GM21528 (cell line): ENCODE data around the gene NIBAN1.
A peak's percentile ranks its signal among the peaks of the same experiment; 100 is the strongest.

Experiments used
- ATAC-seq: cut with Tn5 transposase; IDR thresholded peaks from one replicate; pipeline ENCODE4 v1.9.1; 2021; ENCODE audit warnings: mild to moderate bottlenecking, moderate library complexity; ENCODE audit not compliant: unreplicated experiment, low FRiP score

Gene NIBAN1

DNA sequence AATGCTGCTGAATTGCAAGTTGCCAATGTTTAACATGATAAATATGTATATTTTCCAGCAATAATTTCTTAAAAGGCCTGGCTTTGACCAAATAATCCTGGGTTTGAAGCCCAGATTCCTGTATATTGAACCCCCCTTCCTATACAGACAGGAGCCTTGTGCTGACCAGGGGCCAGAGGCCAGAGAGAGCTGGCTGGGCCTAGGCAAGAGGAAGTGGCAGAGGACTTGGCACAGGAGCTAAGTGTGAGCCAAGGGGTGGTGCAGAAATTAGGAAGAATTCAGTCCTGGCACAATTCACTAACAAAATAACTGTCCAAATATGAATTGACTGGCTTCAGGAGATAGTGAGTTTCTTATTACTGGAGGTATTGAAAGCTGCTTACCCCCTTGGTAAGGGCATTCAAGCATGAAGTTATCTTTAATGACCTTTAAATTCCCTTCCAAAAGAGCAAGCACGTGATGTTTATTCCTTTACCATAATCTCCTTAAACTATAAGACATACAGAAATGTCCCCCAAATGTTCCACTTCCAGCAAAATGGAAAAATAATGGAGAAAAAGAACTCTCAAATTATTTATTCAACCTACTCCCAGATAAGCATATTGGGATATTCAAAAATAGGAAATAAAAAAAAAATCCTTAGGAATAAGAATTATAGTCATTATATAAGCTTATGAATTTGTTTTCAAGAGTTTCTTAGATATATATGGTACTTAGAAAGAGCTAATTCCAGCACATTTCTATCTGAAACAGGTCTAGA lies 26.6 kb downstream of the NIBAN1 start:
- no peak for ATAC-seq

DNA sequence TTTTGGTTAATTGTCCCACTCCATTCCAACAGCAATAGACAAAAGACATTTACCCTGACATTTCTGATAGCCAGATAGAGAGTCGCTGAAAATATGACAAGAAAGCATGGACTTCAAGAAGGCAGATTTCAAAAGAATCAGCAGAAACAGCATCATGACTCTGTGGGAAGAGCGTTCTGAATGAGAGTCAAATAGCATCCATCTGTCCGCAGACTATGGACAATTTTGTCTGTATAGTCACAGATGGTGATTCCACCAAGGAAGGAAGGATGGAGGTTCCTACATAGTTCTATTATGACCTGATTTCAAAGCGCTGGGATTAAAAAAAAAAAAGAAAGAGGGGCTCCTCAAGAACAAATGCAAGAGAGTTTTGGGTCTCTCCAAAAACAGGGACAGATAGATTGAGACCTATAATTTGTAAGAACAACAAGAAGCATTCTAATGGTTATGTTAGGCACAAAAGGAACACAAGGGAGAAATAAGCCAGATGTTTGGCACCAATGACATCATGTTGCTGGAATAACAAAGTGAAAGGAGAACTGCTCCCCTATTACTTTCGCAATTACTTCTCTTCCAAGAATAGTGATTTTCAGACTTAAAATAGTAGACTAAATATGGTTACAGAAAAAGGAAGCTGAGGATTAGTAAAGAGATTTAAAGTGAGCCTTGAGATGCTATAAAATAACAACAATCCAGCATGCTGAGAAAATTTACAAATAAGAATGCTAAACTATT lies 28.5 kb downstream of the NIBAN1 start:
- no peak for ATAC-seq

DNA sequence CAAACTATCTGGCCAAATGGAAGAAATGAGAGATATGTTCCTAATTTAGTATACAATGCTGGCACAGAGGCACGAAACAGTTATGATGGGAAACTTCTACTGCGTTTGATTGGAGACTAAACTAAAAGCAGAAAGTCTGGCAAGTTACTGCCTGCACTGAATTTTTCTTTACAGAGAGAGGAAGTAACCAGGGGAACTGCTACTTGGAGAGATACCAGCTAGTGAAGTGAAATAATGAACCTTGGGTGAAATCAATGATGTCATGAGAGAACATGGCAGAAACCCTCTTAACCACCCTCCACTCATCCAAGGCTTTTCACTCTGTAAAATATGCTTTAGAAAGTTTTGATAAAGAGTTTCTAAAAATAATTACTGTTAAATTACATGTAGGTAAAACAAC lies 29.3 kb downstream of the NIBAN1 start:
- ATAC-seq: peak; percentile 58

DNA sequence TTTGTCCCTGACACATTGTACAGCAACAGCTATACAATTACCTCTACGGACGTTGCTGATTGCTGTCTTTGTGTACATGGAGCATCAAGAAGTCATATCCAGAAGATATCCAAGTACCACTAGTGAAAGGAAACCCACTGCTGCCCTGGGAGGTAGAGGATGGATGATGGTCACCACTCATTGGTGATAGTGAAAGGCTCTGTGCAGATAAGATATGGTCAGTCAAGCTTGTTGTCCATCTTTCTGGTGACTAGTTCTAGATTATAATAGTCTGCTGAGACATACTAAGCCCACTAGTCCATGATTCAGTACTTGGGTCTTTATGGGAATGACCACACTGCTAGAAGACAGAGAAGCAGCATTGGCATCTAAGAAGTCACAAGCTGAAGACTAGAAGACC lies 30.3 kb downstream of the NIBAN1 start:
- no peak for ATAC-seq

DNA sequence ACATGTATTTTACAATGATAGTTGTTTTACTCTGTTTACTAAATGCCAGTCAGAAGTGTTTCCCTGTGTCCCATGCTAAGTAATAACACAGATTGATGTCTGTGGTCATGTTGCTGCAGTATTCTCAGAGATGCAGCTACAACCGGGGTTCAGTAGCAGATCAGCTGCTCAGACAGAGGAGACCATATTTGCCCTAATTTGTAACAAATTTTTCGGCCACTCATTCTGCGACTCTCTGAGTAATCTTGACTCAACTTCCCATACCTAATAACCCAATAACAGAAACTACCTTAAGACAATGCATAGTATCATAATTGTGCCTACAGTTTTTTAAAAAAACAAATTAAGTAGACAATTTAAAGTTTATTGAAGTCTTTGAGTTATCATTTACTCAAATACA lies 32.6 kb downstream of the NIBAN1 start:
- ATAC-seq: peak; percentile 57

DNA sequence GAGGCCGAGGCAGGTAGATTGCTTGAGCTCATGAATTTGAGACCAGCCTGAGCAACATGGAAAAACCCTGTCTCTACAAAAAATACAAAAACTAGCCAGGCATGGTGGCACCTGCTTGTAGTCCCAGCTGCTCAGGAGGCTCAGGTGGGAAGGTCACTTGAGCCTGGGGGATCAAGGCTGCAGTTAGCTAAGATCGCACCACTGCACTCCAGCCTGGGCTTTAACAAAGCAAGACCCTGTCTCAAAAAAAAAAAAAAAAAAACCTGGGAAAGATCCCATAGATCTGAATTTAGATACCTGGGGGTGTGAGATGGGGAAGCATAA lies 32.9 kb downstream of the NIBAN1 start:
- peak; percentile 19 for ATAC-seq

DNA sequence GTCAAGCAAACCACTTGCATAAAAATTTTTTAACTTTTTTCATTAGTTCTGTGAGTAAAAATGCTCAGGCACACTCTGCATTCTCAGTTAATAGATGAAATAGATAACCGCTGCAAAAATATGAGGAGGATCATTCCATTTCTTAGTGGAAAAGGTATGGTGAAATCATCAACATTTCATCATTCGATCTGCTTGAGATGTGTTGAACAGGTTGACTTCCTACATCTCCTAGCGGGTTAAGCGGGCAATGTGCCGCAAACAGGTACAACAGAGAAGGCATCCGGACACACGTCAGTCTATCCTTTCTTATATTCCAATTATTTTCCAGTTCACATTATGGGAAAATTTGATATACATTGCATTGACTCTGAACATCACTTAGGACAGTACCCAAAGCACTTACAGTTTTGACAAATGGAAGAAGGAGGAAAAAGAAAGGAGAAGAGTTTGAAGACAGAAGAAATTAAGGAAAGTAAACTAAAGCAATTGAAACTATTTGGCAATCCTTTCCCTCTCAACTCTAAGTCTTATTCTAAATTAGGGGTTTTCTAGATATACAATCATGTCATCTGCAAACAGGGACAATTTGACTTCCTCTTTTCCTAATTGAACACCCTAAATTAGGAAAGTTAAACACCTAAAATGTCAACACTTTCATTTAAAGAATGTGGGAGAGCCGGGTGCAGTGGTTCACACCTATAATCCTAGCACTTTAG lies 33.5 kb downstream of the NIBAN1 start:
- ATAC-seq: no peak

DNA sequence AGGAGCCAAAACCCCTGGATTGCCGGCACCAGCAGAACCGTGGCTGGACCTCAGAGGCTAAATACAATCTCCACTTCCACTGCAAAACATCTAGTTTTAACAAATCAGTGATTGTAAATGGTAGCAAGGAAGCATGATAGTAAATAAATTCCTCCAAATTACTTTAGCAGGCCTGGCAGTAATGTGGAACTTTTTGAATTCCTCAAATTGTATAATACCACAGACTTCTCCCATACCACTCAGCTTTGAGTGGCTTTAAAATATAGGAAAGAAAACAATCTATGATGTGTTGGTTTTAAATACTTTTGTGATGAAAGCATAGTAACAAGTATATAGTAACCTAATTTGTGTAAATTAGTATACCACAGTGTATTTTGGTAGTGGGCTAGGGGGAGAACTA lies 34.1 kb downstream of the NIBAN1 start:
- ATAC-seq: no peak

DNA sequence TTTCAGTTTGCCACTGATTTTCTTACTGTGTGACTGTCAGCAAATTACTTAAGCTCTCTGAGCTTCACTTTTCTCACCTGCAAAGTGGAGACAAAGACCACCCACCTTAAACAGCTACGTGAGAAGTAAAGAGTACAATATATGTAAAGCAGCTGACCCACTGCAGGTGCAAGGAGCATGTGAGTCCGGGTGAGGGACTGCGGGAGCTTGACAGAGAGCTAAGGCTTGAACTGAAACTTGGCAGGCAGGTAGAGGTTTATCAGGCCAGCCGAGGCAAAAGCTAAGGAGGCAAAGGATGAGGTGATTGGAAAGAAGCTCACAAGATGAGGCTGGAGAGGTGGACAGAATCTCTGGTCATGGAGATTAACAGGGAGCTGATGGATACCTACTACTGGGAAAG lies 36.6 kb downstream of the NIBAN1 start:
- ATAC-seq: no peak

DNA sequence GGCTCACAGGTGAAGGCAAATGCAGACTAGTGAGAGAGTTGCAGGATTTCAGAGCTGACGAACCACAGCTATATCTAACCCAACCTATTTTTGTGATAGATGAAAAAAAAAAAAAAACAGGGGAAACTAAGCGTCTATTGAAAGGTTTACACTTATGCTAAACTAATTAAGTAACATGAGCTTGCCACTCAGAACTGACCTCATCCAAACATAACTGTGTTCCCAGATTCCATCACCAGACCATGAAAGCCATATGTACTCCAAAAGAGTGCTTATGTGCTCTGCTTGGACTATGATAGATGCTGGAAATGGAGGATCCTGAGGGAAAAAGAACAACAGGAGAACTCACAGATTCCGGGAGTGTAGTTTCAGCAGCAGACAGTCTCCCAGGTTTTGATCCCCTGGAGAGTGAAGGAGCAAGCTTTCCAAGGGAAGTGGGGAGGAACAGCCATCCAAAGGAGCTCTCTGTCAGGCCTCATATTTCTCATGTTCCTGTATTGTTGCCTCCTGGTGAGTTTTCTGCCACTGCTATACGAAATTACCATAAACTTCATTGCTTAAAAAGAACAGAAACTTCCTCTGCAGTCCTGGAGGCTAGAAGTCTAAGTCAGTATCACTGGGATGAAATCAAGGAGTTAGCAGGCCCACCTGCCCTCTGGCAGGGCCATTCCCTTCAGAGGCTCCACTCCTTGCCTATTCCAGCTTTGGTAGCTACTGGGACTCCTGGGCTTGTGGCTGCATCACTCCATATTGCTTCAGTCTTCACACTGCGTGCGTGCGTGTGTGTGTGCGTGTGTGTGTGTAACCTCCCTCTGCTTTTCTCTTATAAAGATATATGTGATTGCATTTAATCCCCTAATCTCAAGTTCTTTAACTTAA lies 38.1 kb downstream of the NIBAN1 start:
- ATAC-seq: no peak

DNA sequence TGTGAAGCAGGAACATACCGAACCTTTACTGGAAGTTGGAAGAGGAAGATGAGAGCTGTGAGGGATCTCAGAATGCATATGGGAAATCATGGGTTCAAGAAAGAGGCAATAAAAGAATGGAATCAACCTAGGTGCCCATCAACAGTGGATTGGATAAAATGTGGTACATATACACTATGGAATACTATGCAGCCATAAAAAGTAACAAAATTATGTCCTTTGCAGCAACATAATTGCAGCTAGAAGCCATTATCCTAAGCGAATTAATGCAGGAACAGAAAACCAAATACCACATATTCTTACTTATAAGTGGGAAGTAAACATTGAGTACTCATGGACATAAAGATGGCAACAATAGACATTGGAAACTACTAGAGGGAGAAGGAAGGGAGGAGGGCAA lies 40.4 kb downstream of the NIBAN1 start:
- no peak for ATAC-seq

DNA sequence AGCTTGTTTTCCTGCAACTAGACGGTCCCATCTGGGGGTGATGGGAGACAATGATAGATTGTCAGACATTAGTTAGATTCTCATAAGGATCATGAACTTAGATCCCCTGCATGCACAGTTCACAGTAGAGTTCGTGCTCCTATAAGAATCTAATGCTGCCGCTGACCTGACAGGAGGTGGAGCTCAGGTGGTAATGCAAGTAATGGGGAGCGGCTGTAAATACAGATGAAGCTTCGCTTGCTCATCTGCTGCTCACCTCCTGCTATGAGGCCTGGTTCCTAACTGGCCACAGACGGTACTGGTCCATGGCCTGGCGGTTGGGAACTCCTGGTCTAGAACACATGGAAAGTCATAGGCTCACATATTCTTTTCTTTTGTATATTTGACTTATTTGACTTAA lies 42.0 kb downstream of the NIBAN1 start:
- no peak for ATAC-seq

DNA sequence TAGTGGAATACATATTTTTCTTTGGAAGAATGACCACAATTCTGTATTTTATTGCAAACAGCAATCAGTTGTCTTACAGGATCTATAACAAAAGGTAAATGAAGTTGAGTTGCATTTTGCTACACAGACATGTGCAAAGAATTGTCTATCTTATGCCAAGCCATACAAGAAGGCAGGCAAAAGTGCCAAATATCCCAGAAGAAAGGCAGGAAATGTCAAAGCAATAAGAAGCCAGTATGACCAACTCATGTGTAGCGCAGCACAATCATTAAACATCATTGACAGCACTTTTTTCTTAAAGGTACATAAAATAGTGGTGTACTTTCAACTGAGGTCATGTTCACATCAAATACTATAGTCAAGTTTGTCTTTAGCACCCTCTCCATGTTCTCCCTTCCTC lies 42.7 kb downstream of the NIBAN1 start:
- no peak for ATAC-seq

DNA sequence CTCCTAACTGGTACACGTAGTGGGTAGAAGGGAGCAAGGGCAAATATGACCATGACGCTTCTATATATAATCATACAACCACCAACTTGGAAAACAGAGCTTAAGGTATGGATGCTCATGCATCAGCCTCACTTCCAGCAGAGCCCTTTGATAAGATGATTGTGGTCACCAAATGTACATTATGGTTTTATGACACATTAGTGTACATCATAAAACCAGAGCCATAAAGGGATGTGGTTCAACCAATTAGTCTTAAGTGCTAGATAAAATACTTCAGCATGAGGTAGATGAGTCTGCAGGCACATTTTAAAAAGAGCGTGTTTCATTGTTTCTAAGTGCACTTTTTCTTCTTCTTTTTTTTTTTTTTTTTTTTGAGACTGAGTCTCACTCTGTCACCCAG lies 43.7 kb downstream of the NIBAN1 start:
- no peak for ATAC-seq

DNA sequence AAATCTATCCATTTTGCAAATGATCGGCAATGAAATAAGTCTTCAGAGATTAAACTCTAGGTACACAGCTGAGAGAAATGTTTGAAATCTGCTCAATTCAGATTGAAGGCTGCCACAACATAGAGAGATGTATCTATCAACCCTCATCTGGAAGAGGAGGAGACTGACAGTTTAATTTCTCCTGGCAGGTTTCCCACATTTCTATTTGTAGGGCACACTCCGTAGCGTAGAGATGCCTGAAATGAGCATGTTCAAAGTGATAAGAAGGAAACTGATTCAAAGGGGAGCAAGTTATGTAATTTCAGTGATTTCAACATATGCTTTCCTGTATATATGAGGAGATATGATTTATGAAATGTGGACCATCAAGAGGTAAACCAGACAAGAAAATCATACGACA lies 44.1 kb downstream of the NIBAN1 start:
- ATAC-seq: no peak

DNA sequence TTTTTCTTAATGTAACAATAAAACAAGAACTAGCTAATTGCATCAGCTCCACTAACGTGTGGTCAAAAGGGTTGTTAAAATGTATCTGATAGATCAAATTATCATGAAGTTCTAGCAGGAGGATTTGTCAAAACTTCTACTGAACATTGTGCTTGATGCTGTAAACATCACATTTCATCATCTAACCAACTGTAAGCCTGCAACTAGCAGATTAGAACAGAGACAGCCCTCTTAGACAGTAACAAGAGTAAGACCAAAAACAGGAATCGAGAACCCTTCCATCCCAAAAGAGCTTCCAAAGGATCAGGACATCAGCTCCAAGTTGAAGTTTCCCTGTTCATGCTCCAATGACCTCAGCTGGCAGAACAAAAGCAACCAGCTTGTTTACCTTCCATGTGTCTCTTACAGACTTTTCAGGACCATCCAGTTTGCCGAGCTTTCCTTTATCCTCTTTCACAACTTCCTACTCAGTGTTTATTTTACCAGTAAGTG lies 44.6 kb downstream of the NIBAN1 start:
- no peak for ATAC-seq

DNA sequence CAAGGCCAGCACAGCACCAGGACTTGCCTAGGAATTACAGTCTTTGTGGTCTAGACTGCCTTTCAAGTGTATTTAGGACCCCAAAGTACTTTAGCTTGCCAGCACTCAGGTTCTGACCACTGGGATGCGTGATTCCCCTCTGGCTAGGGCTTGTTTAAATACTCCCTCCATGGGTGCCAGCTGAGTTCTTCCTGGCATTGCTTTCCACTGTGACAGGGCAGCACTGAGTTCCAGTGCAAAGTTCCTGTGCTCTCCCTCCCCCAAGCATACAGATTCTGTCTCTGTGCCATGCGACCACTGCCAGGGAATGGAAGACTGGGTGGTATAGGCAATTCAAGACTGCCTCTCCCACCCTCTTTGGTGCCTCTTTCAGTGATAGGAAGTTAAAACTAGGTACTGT lies 45.9 kb downstream of the NIBAN1 start:
- no peak for ATAC-seq
